ENCODE results near the gene UQCR11.
A peak's percentile ranks its signal among the peaks of the same experiment; 100 is the strongest.
"Not testable (repeated sequence)": the region's sequence is repeated elsewhere in the genome, so short reads cannot be mapped to it uniquely, and the experiment has no call there.

Gene UQCR11

DNA sequence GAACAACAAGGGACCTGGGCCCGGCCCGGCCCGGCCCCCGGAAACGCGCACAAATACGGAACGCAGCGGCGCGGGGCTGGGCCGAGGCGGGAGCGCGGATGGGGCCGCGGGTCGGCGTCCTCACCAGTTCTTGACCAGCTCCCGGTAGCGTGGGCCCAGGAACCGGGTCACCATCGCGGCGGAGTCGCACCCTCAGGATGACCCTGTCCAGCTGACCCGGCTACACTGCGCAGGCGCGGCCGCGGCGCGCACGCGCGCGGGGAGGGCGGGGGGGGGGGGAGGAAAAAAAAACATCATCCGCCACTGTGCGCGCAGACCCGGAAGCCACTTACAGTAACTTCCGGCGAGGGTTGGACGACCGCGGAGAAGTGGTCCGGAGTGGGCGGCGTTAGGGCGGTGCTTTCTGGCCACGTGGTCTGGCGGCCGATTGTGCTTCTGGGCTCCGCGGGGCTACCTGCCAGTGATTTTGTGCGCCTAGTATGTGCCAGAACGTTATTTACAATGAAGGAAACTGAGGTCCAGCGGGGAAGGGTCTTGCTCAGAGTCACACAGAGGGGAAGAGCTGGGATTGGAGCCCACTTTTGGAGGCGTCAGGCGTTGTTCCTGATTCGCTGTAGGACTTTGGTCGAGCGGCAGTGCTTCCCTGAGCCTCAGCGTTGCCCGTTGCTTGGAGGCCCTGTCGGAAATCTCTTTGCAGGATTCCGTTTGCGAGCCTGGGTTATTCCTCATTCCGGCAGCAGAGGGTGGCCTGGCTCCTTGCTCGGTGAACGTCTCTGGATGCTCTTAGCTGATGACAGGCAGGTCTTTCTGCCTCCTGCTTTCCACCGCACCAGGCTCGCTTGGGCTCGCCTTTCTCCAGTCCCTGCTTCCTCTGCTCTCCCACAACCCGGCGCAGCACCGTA lies at the start of gene UQCR11:
UQCR11 (minus strand) TSS at position 227 of the 902 bp plus-strand sequence; CDS start at position 174, 53 bp downstream.
- peak; percentile 93 for DNase-seq

DNA sequence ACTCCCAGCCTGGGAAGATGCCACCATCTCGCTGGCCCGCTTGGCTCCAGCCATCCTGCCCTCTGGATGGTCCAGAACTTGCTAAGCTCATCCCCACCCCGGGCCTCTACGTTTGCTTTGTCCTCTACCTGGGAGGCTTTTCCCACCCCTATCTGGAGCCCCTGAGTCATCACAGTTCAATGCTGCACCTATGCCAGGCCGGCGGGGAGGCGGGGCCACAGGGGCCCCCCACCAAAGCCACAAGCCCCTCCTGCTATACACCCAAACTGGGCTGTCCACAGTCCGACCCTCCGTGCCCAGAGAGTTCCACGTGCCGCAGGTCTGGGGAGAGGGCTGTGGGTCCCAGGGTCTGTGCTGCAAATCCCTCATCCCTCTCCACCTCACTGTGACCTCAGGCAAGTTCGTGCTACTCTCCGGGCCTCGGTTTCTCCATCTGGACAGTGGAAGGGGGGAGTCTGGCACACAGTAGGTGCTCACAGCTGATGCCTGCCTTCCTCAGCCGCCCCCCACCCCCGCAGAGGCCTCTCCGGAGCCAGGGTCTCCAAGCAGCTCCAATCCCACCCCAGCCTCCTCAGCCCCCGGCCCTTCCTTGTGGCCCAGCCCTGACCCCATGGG lies 49.0 kb upstream of the UQCR11 start:
- no peak for DNase-seq

DNA sequence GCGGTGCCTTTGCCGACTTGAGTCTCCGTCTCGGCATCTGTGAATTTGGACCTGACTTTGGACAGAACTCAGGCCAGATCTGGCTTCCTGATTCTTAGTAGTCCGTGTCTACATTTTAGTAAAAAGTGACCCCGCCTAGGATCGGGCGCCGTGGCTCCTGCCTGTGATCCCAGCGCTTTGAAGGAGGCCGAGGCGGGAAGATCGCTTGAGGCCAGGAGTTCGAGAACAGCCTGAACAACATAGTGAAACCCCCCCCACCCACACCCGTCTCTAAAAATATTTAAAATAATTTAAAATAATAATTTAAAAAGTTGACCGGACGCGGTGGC lies 48.0 kb upstream of the UQCR11 start:
- DNase-seq, result no peak

DNA sequence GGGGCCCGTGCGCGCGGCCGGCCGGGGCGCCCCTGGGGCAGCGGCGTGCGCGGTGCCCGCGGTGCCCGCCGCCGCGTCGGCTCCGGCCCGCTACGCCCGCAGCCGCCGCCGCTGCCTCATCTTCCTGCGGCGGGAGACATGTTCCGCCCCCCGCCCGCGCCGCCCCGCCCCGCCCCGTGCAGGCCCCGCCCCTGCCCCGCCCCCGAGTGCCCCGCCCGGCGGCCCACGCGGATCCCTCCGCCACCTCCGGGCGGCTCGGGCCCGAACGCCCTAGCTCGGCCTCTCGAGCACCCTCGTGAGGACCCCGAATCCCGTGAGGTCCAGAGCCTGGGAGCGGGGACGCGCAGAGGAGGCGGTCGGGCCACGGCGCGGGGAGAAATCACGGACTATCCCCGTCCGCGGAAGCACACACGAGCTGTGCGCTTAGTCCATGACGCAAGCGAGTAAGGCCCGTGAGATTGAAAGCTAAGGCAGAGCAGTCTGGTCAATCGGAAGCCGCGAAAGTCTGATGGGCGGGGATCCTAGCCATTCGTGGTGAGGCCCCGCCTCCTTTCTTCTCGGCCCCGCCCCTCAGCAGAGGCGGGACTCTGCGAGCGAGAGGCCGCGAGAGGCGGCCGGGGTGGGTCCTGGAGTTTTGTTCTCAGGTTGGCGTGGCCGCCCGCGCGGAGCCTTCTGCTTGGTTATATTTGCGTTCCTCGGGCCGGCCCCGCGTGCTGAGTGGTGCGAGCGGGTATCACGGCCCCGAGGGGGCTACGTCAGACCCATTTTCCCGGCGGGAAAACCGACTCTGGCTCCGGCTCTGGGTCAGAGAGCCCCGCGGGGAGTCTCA lies 47.4 kb upstream of the UQCR11 start, which contains the start of gene TCF3:
TCF3 (minus strand) TSS at position 145 of the 829 bp plus-strand sequence. CDS start 2,367 bp downstream, outside the sequence.
- DNase-seq, result peak; percentile 99

DNA sequence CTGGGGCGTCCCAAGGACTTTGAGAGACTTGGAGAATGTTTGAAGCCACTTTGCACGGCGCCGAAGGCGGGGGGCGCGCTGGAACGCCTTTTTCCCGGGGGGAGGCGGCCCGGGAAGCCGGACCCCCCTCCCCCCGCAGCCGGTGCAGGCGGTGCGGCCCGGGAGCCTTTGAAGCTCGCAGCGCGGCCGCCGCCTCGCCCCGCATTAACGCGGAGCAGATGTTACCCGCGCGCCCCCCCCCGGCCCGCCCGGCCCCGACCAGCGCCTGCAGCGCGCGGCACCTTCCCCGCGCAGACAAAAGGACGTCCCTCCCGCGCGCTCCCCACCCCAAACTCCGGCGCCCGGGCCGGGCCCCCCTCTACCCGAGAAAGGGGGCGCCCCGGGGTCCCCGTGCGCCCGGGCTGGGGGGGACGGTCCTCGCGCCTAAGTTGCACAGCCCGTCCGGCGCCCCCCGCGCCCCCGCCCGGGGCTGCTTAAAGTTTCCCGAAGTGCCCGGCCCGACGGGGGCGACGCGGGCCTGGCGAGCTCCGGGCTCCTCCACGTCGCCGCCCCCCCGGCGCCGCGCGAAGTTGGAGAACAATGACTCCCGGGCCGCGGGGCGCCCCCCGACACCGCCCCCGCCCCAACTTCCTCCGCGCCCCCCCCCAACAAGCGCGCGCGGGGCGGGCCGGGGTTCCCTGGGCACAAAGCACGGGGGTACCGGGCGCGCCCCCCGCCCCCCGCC lies 46.5 kb upstream of the UQCR11 start:
- no peak for DNase-seq

DNA sequence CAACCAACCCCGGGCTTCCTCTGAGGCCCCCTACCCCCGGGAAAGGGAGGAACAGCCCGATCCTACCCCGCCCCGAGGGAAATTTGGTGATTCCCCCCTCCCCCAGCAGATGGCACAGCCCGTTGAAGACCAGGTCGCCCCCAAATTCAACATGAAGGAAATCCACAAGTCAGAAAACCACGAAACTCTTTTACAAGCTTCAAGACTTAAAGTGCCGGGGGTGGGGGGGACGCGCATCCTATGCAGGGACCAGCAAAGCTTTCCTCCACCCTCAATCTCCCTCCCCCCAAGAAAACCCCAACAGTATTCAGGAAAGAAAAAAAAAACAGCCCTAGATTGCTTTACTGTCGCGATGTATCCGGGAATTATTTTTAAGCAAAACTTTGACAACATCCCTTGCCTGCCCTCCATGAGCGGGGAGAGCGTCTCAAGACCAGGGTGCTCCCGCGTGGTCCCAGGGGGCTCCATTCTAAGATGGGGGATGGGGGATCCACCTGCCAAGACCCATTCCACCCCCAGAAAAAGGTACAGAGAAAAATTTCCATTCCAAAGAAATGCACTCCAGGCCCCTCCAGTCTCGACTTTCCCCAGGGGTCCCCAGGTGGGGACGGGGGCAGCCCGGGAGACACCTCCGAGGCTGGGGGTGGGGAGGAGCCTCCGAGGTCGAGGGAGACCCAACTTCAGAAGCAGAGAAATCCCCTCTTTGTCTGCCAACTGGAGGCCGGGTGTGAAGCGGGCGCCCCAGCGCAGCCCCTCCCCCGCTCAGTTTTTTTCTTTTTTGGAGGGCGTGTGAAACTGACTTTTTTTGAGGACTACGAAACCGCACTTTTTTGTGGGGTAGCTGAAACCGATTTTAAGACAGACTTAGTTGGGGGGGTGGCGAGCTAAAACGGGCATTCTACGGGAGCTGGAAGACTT lies 45.6 kb upstream of the UQCR11 start:
- DNase-seq, result no peak

DNA sequence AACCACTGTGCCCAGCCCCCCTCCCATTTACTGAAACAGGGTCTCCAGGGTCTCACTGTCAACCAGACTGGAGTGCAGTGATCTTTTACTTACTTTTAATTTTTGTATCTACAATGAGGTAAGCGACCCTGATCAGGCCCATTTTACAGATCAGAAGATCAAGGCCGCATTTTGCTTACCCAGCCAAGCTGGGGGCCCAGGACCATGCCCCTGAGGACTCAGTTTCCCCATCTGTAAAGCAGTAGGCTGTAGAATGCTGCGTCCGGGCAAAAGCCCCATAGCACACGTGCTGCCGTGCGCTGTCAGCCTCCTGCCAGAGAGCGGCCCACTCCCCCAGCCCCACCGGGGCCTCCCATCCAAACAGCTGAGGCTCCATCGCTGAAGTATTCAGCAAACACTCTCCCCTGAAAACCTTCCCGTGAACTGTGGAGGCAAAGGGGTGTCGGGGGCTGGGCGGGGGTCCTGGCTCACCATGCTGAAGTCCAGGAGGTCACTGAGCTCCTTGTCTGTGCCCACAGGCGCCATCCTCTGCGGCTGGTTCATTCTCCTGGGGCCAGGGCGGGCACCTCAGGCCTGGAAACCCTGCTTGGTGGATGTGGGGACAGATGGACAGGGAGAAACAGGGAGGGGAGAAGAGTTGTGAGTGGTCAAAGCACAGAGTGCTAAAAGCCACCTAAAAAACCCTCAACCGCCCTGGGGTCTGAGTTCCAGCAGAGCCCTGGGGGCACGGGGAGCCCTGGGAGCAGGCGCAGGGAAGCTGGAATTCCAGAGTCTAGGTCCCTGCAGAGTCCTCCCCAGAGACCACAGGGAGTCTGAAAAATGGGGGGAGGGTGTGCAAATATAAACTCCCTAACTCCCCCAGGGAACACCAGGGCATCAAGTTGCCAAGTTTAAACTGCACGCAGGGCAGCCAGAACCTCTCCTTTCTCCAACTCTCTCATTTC lies 44.7 kb upstream of the UQCR11 start:
- DNase-seq, result no peak

DNA sequence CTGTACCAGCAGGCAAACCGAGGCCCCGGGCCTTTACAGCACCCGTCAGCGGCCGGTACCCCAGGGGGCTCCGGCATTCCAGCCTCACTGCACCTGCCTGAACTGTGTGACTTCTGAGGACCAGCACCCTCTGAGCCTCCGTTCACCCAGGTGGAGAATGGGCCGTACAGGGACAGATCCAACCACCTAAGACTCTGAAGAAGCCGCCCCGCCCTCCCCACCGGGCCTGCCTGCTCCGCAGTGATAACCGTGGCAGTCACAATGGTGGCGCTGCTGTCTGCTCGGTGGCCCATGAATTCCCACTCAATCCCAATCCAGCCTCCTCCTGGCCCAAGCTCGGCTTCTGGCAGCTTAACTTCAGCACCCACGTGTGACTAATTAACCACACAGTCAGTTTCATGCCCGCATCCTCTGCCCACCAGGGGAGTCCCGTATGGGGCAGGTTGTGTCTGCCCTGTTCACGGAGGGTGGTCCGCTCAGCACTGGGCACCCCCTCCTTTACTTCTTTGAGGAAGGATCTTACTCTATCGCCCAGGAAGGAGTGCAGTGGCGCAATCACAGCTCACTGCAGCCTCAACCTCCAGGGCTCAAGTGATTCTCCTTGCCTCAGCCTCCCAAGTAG lies 43.8 kb upstream of the UQCR11 start:
- no peak for DNase-seq

DNA sequence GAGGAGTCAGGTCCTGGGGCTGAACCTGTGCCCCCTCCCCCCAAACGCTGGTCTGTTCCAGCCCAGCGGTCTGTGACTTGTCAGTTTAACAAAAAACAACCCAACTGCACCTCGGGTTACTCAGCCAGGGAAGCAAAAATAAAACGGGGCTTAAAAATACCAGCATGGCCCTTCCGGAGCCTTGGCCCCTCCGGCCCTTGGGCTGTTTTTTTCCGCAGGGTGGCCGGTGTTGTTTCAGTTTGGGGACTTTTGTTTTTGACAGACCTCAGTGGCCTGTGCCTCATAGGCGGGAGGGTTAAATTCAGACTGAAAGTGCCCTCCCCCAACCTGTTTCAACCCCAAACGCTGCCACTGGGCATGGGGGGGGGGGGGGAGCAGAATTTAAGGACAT lies 43.2 kb upstream of the UQCR11 start:
- DNase-seq, result no peak

DNA sequence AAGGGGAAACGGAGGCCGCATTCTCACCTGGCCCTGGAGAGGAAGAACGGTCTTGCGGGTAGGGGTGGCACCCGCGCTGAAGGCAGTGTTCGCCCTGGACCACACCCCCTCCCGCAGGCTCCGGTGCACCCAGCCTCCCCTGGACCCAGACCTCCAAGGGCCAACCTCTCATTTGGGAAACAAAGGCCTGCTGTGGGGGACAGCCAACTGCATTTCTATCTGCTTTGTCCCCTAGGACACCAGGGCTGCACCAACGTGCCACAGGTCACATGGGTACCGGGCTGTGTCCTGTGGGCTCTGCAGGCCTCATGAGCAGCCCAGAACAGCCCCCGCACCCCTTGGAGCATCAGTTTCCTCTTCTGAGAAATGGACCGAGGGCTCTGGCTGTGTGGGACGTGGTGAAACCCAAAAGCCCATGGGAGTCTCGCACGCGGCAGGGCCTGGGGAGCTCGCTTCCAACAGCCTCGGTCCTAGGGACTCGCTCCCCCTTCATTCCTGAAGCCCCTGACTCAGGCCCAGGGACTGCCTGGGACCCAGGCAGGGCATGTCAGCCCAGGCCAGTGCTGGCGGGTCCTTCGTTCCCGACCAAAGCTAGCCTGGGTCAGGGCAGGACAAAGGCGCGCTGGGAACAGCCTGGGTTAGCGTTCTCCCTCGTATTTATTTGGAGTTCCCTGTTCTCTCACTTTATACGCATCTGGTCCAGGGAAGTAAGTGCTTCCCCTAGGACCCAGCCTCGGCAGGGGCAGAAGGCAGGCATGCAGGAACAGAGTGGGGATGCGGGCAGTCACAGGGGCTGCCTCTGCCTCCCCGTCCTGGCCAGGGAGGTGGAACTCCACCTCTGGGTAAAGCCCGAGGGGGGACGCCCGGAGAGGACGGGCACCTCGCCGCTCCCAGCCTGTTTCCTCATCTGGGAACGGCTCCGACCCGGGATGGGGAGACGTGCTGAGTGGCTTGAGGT lies 42.5 kb upstream of the UQCR11 start:
- no peak for DNase-seq

DNA sequence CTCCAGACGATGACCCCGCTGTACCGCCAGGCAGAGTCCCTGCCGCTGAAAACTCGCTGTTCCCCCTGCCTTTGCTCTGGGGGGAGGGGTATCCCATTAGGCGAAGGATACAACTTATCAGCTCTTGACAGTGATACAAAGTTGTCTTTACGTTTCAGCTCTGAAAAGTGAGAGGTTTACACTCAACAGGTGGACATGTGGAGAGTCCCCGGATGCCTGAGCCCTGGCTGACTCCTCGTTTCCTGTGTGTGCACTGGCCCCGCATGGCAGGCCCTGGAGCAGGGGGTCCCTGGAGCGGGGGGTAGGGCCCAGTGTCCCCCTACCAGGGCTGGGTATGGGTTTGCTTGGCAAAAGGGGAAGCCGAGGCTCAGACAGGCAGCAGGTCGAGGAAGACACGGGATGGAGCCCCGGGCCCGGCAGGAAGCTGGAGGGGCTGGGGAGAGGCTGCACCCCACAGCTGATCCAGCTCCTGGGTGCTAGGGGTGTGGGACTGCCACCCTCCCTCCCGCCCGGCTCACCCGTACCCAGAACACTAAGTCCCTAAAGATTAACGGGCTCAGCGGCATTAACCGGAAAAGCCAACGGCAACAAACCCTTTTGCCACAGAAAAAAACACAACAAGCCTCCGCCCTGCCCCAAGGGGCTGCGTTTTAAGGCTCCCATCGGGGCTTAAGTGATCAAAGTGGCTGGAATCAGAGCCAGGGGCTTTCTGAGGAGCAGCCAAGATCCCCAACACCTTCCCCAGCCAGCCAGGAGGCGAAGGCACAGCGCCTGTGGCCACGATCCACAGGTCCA lies 41.6 kb upstream of the UQCR11 start:
- DNase-seq, result no peak

DNA sequence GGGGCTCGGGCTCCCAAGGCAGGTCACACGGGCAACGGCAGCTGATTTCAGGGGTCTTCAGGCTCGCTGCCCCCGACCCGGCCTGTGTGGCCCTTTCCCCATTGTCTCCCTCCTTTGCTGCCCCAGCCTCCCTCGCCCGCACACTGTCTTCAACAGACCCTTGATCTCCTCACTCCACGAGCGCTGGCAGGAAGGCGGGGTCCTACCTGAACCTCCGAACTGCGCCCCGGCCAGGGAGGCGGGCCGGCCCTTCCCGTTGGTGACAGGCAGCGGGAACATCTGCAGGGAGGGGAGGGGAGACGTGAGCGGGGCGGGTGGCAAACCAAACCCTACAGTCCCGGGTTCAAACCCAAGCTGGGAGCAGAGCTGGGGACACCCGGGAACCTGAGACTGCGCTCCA lies 40.9 kb upstream of the UQCR11 start:
- no peak for DNase-seq

DNA sequence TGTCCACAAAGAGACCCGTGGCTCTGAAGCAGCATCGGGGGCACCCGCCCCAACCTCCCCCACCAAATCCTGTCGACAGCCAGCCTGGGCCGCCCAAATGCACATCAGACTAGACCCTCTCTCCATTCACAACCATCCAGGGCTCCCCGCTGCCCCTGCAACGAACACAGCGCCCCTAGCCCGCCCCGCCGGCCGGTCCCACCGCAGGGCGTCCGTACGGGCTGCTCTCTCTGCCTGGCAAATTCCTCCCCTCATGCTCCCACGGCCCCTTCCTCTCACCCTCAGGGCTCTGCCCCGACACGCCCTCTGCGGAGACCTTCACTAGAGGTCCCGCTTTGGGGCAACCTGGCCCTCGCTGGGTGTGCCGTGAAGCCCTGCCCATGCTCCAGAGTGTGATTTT lies 40.0 kb upstream of the UQCR11 start:
- DNase-seq, result no peak

DNA sequence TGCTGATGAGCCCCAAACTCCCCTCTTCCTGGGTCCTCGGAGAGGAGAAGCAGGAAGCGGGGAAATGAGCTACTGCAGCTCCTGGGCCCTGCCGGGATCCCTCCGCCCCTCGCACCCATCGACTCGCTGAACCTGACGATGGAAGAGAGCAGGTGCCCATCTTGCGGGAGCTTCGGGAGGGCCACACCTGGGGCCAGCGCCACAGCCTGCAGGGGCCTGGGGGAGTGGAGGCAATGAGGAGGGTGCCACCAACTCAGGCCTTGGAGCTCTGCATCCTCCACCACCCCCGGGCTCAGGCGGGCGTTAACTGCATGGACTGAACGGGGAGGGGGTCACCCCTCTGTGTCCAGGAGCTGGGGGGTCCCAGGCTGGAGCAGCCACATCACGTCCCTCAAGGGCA lies 38.8 kb upstream of the UQCR11 start:
- DNase-seq, result no peak

DNA sequence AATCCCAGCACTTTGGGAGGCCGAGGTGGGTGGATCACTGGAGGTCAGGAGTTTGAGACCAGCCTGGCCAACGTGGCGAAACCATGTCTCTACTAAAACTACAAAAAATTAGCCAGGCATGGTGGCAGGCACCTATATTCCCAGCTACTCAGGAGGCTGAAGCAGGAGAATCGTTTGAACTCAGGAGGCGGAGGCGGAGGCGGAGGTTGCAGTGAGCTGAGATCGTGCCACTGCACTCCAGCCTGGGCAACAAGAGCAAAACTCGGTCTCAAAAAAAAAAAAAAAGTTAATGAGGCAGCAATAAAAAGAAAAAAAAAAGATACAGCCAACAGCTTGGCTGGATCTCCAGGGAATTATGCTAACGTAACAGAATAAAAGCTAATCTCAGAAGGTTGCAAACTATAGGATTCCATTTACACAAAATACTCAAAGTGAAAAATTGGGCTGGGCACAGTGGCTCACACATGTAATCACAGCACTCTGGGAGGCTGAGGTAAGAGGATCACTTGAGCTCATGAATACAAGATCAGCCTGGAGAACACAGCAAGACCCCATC lies 35.7 kb upstream of the UQCR11 start:
- DNase-seq, result not testable (repeated sequence)

DNA sequence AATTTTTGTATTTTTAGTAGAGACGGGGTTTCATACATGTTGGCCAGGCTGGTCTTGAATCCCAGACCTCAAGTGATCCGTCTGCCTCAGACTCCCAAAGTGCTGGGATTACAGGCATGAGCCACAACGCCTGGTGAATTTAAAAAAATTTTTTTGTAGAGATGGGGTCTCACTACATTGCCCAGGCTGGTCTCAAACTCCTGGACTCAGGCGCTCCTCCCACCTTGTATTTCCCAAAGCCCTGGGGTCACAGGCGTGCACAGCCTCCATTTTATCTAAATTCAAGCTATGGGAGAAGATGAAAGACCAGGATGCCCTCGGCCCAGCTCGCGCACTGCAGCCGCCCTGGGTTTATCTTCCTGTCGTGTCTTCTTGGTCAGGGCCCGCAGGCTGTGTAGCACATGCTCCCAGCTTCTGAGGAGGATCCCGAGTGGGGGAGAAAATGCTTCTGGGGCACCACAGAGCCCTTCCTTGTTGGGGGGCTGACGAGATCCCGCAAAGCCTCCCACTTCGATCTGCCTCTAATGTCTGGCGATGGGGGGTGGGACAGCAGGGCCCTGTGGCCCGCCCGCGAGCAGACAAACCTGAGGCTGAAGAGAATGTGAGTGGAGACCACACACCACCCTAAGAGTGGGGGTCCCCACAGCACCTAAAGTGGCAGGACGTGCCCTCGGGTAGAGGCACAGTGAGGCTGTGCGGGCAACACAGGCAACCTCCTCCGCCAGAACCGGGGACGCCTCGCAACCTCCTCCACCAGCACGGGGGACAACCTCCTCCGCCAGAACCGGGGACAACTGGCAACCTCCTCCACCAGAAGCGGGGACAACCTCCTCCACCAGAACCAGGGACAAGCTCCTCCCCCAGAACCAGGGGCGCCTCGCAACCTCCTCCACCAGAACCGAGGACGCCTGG lies 31.3 kb upstream of the UQCR11 start:
- DNase-seq, result no peak

DNA sequence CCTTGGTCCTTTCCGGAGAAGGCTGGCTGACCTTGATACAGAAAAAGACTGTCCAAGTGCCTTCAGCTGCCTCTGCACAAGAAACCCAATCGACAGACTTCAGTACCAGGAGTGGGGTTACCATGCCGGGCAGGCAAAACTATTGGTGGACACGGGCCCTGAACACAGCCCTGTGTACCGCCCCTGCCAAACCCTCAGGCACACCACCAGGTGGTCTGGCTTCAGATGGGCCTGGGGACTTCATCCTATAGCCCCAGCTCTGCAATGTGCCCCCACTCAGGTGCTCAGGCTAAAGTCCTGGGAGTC lies 29.6 kb upstream of the UQCR11 start:
- no peak for DNase-seq

Measured in T1000 (cell line).